ENCODE results near the gene SCAMP2. TPM values are rescaled to one million over a fixed set of nuclear protein-coding genes. Genes with fewer than 3 reads are reported as not detected.

SCAMP2 gene
- total RNA-seq, 1 donor from 2014 or later: 115 TPM

DNA sequence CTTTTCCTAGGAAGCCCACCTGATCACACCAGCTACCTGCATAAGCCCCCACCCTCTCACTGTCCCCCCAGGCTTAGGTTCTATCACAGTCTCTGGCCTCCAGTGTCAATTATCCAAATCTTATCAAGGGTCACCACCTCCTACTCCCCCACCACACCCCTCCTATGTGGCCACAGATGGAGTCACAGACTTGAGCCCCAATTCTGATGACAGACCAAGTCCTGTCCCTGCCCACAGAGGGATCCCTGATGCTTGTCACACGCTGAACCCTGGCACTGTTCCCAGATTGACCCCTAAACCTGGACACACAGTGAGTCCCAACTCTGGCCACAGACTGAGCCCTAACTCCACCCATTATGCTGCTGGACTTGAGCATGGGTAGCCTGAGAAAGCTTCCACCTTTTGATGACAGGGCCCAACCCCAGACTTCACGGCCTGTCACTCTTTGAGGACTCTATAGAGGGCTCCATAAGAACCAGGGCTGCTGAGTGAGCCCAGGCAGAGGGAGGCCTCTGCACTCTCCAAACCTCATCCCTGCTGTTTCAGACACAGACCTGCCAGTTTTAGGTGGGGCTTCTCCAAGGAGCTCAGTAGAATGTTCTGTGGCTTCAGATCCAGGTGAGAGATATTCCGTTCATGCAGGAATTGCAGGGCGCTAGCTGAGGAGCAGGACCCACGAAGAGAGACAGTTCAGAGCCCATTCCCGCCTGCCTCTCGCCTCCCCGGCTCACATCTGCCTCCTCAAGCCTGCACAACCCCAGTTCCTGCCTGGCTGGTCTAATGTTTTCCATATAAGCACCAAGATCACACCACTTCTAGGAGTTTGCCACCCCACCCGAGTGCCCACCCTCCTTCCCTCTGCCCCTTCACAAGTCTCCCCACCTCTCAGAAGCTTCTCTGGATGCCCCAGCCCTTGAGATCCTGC, 32.1 kb downstream of the SCAMP2 start:
- Histone ChIP-seq H3K9me3 (no peaks in the 10 kb centered on the region), H3K36me3 (peaks cover 25% of the 10 kb centered on the region), H3K27me3 (no peaks in the 10 kb centered on the region), H3K4me1 (peaks cover 16% of the 10 kb centered on the region), H3K4me3 (no peak overlapping the region), H3K27ac (no peak overlapping the region)
- DNase-seq (no peak), ATAC-seq (no peak)
- intact Hi-C loops (cut with DNase I): no loop called here
- no peak for TF ChIP-seq CTCF (IDR thresholded peaks at IDR 0.05)

DNA sequence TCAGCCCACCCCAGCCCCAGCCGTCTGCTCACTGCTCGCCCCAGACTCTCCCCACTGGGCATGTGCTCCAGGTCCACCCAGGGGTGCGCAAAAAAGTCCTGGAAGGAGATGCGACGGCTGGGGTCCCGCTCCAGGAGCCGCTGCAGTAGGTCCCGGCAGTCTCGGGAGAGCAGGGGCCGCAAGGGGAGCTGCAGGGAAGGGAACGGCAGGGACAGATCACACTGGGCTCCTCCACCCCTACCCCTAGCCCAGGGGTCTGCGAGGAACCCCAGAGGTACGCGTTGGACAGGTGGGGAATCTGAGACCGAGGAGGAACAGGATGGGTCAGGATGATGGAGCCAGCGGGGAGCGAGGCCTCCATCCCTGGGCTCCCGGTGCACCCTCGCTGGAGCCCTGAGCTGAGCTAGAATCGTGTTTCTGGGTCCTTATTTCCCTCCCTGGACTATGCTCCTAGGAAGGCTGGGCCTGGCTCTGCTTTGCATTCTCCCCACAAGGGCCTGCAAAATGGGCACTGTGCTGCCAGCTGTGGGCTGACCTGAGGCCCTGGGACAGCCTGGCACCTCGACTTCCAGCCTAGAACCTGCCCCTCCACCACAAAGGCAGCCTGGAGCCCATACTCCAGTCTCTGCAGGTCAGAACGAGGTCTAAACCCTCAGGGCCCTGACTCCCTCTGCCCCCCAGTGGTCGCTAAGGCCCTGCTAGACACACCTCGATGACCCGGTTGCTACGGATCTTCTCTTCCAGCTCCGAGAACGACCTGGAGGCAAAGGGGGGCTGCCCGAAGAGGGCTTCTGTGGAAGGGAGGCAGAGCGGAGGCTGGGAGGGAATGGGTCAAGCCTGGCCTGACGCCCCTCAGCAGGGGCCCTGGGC, 33.4 kb downstream of the SCAMP2 start:
- H3K9me3 ChIP-seq: no peaks in the 10 kb centered on the region
- H3K4me3 ChIP-seq: no peak overlapping the region
- H3K27ac ChIP-seq: no peak overlapping the region
- no peak for TF ChIP-seq CTCF (IDR thresholded peaks at IDR 0.05)
- DNase-seq: no peak
- H3K27me3 ChIP-seq: no peaks in the 10 kb centered on the region
- intact Hi-C loops (cut with DNase I): no loop called here
- peaks cover 16% of the 10 kb centered on the region for H3K4me1 ChIP-seq
- peaks cover 15% of the 10 kb centered on the region for H3K36me3 ChIP-seq
- ATAC-seq: no peak

- ATAC-seq (no peak), DNase-seq (no peak)
- TF ChIP-seq CTCF (IDR thresholded peaks at IDR 0.05): no peak
- H3K4me1 ChIP-seq: peaks cover 16% of the 10 kb centered on the region
- H3K27me3 ChIP-seq: no peaks in the 10 kb centered on the region
- H3K4me3 ChIP-seq: no peak overlapping the region
- H3K36me3 ChIP-seq: peaks cover 15% of the 10 kb centered on the region
- no peaks in the 10 kb centered on the region for H3K9me3 ChIP-seq
- intact Hi-C loops (cut with DNase I): no loop called here
- H3K27ac ChIP-seq: no peak overlapping the region
Measured at GRCh38 chr15:74838746-74839525, 34.2 kb downstream of the SCAMP2 start.

DNA sequence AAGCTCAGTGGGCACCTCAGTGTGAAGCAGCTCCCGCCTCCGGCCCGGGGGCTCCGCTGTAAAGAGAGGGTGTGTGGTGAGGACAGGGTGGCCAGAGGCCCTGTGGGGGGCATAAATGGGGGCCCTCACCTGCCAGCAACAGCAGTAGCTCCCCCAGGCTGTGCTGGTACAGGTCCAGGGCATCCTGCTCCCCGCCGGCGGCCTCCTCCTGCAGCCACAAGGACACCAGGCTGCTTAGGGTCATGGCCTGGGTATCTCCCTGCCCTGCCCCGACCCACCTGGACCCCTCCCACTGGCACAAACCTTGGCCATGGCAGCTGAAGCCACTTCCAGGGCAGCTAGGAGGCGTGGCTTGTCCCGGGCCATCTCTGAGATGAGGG, 35.0 kb downstream of the SCAMP2 start:
- Histone ChIP-seq H3K9me3 (no peaks in the 10 kb centered on the region), H3K4me3 (no peak overlapping the region), H3K27ac (no peak overlapping the region), H3K36me3 (peaks cover 15% of the 10 kb centered on the region), H3K4me1 (peaks cover 9% of the 10 kb centered on the region), H3K27me3 (no peaks in the 10 kb centered on the region)
- ATAC-seq (no peak), DNase-seq (no peak)
- TF ChIP-seq CTCF (IDR thresholded peaks at IDR 0.05): no peak
- intact Hi-C loops (cut with DNase I): no loop called here

GRCh38 chr15:74837482-74838136, 35.6 kb downstream of the SCAMP2 start:
- Histone ChIP-seq H3K27me3 (no peaks in the 10 kb centered on the region), H3K27ac (no peak overlapping the region), H3K4me1 (peaks cover 9% of the 10 kb centered on the region), H3K4me3 (no peak overlapping the region), H3K9me3 (no peaks in the 10 kb centered on the region), H3K36me3 (peaks cover 15% of the 10 kb centered on the region)
- no peak for DNase-seq
- no peak for ATAC-seq
- intact Hi-C loops (cut with DNase I): no loop called here
- TF ChIP-seq CTCF (IDR thresholded peaks at IDR 0.05): no peak

Measured in upper lobe of right lung (tissue), 1 donor.